AG09319 (cell line): Measurements from ENCODE around the gene SLC25A19.

Source experiments
- DNase-seq: peaks from one replicate; pipeline ENCODE4 v3.0.0-alpha.2; 2010; ENCODE audit warnings: low read depth; ENCODE audit errors: extremely low read depth
- CTCF ChIP-seq: IDR thresholded peaks from 2 replicates; pipeline ENCODE4 v1.5.1; 2011; ENCODE audit warnings: low read depth, mild to moderate bottlenecking, inconsistent platforms, low read length, moderate library complexity

Gene SLC25A19

GRCh38 chr17:75271233-75271954 lies 17.8 kb downstream of the SLC25A19 start:
- TF ChIP-seq CTCF = peak; percentile 36
- no peak for DNase-seq

- no peak for TF ChIP-seq CTCF
- no peak for DNase-seq
Observed at GRCh38 chr17:75270966-75271232, 18.3 kb downstream of the SLC25A19 start, which contains the start of gene MIF4GD. Gene MIF4GD, minus strand, starts transcription at chr17:75271231. Its CDS starts 1,036 bp downstream, at chr17:75270195.

GRCh38 chr17:75270218-75270965 lies 18.8 kb downstream of the SLC25A19 start:
- DNase-seq = no peak

GRCh38 chr17:75269844-75270217 lies 19.4 kb downstream of the SLC25A19 start:
- no peak for TF ChIP-seq CTCF
- no peak for DNase-seq

More at GRCh38 chr17:75270218-75270965, 18.8 kb downstream of the SLC25A19 start:
- TF ChIP-seq CTCF = peak; percentile 62

- TF ChIP-seq CTCF = no peak
- no peak for DNase-seq
Observed at GRCh38 chr17:75267411-75268232, 21.6 kb downstream of the SLC25A19 start.

GRCh38 chr17:75267153-75267410 lies 22.2 kb downstream of the SLC25A19 start:
- DNase-seq = no peak
- no peak for TF ChIP-seq CTCF
